Fibroblast of skin of scalp (primary cell): Measurements from ENCODE around the gene STAM2. TPM values are rescaled to one million over a fixed set of nuclear protein-coding genes. Genes with fewer than 3 reads are reported as not detected.
"Not testable (repeated sequence)": the region's sequence is repeated elsewhere in the genome, so short reads cannot be mapped to it uniquely, and the experiment has no call there.

Experiments used
- DNase-seq: peaks from one replicate; pipeline ENCODE4 v3.0.0-alpha.2; 2013
- polyA plus RNA-seq, 2 experiments: library from polyadenylated mRNA; unstranded; fragments of 120-200 nt; gene quantifications; one replicate each; pipeline ENCODE4 v1.2.1, GENCODE V29; 2013; ENCODE audit not compliant: insufficient read length in 2 of 2

STAM2 gene
- 27.4 TPM for polyA plus RNA-seq (2013, experiment 1 of 2; ENCODE audit: insufficient read length)
- polyA plus RNA-seq (2013, experiment 2 of 2; ENCODE audit: insufficient read length), result 30.7 TPM

DNA sequence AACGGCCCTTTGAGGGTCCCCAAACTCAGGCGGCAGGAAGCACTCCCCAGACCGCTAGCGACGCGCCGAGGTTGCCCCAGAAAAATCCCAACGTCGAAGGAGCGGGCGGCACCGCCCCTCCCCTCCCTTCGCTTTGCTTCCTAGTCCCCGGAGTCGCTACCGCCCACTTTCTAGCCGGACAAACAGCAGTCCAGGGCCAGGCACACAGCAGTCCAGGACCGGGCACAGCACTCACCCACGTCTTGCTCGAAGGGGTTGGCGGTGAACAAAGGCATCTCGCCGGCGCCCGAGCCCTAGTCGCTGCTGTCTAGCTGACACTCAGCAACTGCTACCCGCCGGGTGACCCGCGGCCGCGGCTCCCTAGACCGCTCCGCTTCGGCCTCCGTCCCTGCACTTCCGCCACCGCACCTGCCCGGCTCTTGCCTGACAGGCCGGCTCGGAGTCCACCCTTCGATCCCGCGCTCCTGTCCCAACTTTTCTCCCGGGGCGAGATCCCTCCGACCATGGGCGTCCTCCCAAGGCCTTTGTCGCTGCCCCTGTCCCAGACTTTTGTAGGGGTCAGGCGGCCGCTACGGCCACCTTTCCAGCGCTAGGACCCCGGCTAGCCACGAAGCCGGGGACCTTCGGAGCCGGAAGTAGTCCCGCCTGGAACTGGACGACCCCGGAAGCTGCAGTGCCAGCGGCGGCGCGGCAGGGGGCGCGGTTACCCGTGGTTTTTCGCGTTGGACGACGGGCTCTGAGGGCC lies at the start of gene STAM2:
Gene STAM2, minus strand, starts transcription at position 396 of the 745 bp plus-strand sequence. Its CDS starts 121 bp downstream, at position 275.
- DNase-seq, result peak; percentile 93

DNA sequence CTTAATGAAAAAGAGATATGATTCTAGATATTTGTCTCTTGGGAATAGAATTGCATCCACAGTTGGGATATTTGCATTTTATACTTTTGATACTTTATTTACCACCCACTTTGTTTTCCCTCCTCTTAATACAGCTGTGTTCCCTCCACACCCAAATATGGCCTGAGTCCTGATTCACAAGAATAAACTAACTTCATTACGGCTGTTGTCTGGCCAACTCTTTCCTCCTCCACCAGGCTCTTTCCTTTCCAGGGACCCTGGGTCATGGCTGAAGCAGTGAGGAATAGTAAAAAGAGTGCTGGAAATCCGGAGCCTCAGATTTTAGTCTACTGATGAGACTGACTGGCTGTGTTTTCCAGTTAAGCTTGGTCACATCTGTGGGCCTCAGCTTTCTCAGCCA lies 48.4 kb upstream of the STAM2 start:
- no peak for DNase-seq

DNA sequence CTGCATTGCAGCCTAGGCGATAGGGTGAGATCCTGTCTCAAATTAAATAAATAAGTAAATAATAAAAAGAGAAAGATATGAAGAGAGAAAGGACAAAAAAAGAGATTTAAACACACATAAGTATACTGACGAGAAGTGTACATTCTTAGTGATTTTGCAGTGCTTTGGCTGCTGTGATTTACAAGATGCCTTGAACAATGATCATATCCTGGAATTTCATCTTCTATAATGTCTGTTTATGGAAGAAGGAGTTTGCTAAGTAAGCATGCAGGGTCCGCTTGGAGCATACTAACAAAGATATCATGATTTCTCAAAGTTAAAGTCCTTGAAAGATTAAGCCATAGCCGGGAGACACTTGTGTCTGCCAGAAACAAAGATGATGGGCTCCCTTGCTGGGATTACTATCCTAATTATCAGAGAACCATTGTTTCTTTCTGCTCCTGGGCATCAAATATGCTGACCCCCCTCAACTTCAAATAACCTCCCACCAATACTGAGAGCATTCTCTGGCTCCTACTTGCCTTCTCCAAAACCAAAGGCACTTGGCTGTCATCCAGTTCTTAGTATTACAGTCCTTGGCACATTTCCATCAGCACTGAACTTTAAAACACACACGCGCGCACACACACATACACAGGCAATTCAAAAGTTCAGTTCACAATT lies 47.5 kb upstream of the STAM2 start:
- DNase-seq, result peak; percentile 90

DNA sequence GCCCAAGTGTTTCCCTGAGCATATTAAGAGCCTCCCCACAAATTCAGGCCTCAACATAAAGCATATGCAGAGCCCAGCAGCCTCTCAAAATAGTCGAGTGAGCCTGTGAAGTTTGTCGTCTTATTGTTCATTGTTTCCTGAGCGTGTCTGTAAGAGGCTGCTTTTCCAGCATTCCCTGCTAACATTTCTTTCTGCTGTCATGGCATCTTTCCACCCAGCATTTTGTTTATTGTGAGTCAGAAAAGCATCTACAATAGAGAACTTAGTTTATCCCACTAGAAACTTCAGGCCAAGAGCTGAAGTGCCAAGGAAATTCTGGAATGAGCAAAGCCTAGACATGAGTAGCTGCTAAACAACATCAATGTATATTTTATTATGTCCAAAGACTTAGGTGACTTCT lies 46.3 kb upstream of the STAM2 start:
- peak; percentile 10 for DNase-seq

DNA sequence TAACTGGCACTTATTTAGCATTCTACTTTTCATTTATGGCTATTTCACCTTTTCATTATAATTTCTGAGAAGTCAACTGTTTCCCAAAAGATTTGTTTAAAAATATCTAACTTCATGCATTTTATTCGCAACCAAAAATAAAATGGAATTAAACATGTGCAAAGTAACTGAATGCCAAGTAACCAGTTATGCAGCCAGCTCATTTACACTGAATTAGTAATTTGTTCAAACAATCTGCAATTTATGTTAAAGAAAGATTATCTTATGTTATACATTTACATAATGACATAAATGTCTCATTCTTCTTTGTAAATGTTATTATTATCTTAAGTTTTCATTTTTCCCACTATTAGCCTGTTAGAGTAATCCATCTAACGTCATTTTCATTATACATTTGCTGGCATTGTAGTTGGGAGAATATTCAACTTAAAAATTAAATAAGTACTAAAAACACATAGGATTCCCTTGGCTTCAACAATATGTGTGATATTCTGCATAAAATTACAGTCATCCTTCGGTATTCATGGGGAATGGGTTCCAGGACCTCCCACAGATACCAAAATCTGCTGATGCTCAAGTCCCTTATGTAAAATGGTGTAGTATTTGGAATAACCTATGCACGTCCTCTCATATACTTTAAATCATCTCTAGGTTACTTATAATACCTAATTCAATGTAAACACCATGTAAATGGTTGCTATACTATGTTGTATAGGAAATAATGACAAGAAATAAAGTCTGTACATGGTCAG lies 43.7 kb upstream of the STAM2 start:
- DNase-seq, result no peak

DNA sequence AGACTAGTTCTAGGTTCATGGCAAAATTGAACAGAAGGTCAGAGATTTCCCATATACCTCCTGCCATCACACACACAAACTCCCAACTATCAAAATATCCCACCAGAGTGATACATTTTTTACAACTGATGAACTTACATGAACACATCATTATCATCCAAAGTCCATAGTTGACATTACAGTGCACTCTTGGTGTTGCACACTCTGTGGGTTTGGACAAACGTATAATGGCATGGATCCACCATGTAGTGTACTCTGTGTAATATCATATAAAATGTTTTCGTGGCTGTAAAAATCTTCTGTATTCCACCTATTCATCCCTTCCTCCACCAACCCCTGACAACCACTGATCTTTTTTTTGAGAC lies 25.9 kb upstream of the STAM2 start:
- DNase-seq, result no peak

DNA sequence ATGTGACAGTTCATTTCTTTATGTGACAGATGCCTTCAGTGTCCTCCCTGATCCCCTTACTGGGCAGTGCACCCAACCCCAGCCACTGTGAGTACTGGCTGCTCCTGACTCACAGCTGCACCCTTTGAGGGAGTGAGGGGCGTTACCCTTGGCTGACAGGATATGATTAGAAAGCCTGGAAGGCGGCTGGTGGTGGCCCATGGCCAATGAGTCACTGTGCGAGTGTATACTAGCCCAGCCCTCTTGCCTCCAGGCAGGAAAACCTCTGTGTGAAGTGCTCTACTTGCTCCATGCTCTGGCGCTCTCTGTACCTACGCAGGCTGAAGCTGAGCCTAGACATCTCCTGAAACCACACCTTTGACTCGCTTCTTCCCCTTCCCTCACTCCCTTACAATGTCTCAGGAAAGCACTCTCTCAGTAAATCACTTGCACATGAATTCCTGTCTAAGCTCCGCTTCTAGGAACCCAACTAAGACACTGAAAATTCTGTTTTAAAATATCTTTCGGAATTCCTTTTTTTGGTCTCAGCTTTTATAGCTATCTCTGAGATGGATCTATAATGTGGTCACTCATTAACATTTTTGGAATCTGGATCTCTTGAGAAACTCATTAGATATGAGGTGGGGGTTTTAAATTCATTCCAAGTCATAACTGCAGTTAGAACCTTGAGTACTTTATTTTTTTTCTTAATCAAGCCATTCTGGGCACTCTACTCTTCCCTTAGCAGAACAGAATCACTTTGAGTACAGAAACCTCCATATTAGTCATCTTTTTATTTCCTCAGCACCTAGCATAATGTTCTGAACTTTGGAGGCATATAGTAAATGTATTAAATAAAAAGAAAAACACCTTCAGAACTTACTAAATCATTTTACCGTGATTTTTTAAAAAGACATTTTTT lies 25.3 kb upstream of the STAM2 start:
- DNase-seq, result peak; percentile 95

DNA sequence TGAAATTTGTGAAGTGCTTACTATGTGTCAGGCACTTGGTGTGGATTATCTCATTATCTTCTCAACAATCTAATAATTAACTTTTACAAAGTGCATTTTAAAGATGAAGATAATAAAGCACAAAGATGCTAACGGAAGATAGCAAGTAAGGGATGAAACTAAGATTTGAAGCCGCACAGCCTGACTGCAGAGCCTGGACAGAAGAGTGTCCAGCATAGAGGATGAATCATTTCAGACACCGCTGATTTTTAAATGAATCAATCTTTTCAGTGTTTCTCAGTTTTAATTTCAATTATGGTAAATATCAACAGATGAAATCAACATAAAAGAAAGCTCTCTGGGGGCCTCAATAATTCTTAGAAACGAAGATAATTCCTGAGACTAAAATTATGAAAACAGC lies 24.5 kb upstream of the STAM2 start:
- no peak for DNase-seq

DNA sequence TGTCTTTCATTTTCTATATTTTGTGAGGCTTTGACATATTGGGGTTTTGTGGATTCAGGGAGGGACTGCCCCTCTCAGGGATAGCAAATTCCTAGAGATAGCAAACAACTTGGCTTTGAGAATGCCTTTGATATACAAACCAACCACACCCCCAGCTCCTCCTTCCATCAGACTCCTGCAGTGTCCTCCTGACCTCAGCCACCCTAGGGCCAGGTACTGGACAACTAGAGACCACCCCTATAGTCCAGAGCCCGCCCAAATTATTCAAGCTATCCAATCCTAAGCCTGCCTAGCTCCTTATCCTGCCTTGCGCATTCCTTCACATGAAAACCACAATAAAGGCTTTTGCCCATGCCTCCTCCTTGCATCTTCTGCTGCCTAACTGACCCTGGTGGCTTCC lies 22.9 kb upstream of the STAM2 start:
- DNase-seq, result no peak

DNA sequence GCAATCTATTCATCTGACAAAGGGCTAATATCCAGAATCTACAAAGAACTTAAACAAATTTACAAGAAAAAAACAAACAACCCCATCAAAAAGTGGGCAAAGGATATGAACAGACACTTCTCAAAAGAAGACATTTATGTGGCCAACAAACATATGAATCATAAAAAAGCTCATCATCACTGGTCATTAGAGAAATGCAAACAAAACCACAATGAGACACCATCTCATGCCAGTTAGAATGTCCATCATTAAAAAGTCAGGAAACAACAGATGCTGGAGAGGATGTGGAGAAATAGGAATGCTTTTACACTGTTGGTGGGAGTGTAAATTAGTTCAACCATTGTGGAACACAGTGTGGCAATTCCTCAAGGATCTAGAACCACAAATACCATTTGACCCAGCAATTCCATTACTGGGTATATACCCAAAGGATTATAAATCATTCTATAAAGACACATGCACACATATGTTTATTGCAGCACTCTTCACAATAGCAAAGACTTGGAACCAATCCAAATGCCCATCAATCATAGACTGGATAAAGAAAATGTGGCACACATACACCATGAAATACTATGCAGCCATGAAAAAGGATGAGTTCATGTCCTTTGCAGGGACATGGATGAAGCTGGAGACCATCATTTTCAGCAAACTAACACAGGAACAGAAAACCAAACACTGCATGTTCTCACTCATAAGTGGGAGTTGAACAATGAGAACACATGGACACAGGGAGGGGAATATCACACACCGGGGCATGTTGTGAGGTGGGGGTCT lies 22.1 kb upstream of the STAM2 start:
- DNase-seq, result not testable (repeated sequence)

DNA sequence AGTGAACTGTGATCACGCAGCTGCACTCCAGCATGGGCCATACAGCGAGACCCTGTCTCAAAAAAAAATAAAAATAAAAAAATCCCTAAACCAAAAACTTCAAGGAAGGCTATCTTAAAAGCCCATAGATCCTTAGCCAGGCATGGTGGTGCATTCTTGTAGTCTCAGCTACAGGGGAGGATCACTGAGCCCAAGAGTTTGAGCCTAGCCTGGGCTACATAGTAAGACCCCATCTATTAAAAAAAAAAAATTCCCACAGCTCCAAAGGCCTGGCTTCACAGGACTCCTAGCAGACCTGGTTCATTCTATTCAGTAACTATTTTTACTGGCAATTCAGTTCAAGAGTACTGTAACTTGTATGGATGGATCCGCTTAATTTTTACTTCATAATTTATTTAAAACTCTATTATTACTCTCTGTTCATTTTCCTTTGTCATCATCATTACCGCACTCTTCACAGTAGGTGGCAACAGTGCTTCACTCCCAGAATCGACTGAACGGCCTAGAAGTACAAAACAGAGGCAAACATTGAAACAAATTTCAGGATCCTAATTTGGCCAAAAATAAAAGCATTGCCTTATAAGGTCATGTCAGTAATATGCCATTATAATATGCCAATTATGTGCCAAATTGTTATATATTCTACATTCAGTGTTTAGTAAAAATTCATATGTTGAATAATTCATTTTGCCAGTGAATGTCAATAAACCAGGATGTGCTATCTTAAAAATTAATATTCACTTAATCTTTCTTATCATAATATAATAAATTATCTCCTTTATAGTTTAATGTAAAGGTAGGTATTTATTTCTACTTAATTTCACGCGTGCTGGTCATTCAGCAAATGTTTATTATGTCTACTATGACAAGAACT lies 14.3 kb upstream of the STAM2 start:
- DNase-seq, result peak; percentile 81

DNA sequence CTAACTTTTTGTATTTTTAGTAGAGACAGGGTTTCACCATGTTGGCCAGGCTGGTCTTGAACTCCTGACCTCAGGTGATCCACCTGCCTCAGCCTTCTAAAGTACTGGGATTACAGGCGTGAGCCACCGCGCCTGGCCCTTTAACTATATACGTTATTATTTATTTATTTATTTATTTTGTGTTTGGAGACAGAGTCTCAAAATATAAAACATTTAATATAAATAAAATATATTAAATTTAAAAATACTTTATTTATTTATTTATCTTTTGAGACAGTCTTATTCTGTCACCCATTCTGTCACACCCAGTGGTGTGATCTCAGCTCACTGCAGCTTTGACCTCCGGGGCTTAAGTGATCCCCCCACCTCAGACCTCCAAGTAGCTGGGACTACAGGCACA lies 11.2 kb upstream of the STAM2 start:
- DNase-seq, result not testable (repeated sequence)

DNA sequence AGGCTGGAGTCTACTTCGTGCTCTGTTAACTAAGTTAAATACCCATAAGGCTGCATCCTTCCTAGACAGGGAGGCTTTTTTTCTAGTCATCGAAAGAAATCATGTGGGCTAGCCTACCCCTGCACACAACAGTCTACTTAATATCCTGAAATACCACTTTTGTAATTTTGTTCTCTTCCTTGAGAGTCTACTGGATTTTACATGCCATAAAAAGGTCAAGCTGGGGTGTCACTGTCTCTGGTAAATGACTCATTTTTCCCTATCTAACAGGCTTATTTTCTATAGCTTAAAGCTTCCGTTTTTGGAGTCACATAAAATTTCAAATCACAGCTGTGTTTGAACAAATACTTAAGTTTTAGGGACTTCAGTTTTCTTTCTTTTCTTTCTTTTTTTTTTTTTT lies 10.7 kb upstream of the STAM2 start:
- no peak for DNase-seq

DNA sequence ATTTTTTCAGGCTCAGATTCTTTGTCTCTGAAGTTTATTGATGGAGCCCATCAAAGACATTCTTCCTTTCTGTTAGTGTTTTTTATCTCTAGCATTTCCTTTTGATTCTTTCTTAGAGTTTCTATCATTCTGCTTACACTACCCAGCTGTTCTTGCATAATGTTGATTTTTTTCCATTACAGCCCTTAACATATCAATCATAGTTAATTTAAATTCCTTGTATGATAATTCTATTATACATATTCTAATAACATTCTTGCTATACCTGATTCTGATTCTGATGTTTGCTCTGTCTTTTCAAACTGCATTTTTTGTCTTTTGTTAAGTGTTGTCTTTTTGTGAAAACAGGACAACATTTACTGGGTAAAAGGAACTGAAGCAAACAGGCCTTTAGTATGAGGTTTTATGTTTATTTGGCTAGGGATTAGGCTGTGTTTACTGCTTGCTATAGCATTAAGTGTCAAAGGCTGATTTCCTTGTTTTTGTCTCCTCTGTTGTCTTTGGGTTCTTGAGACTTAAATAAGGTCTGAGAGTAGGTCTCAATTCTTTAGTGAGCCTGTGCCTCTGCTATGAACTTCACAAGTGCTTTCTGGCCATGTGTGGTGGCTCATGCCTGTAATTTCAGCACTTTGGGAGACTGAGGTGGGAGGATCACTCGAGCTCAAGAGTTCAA lies 8.0 kb upstream of the STAM2 start:
- DNase-seq, result no peak

DNA sequence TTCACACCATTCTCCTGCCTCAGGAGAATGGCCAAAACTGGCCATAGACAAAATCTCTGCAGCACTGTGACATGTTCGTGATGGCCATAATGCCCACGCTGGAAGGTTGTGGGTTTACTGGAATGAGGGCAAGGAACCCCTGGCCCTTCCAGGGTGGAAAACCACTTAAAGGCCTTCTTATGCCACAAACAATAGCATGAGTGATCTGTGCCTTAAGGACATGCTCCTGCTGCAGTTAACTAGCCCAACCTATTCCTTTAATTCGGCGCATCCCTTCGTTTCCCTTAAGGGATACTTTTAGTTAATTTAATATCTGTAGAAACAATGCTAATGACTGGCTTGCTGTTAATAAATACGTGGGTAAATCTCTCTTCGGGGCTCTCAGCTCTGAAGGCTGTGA lies 2.1 kb upstream of the STAM2 start:
- DNase-seq, result not testable (repeated sequence)

DNA sequence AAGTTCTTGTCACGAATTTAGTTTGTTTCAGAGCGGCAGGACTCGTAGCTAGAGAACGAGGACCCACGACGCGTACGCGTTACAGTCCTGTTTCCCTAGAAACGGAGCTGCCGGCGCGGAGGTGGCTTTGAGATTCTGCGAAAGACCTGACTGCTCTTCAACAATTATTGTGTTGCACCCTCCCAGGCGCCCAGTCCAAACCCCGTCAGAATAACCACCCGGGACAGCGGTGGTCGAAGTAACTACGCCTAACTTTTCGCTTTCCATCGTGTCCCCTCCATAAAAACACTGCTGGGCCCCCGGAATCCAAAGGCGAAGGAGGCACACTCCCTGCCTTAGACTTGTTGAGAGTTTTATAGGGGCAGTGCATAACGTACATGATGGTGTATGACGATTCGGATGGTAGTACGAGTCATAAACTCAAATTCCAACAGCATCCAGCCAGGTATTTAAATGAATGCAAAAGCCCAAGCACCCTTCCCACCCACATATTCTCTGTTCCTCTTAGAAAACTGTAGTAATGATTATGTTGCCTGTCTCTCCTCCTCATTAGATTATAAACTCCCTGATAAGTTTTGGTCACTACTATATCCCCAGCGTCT lies 651 bp upstream of the STAM2 start:
- no peak for DNase-seq

DNA sequence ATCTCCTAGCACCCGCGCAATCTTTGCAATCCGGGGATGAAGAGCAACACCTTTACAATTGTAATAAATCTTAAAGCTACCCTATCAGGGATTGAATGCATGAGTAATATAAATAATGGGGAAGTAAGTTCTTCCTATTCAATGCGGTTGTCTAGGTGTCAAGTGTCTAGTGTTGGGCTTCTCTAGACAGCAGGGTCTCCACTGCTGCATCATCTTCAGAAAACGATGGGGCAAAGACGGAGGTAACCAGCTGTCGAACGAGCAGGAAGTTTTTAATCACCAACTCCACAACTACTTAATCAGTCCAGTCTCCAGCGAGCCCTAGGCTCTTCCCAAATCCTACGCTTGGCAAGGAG lies 573 bp downstream of the STAM2 start:
- no peak for DNase-seq

DNA sequence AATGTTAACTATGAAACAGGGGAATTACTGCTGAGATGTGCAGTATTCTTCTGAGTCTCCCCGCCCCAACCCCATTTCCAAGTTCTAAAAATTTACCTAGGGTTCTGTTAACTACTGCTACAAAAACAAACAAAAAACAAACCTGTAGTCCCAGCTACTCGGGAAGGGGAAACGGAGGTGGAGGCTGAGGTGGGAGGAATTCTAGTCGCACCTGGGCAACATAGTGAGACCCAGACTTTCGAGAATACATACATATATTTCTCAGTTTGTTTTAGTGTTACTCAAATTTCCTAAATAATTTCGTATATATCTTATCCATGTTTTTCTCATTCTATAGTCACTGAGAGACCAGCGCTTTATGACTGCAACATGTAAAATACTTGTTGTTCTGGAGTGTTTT lies 989 bp downstream of the STAM2 start:
- DNase-seq, result no peak

DNA sequence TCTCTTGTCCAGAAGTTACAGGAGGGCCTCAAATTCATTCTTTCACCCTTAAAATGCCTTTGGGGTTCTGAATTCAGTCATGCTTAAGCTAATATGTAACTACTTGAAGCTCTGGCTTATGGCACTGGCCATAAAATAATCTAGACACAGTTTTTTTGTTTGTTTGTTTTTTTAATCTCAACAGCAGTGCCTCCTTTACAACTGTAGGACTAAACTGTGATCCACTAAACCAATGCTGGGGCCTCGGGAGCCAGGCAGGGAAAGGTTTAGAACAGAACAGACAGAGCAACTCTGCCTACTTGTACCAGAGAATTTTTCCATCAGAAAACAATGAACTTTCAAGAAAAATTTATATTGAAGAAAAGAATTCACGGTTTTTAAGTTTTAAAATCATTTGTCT lies 1.7 kb downstream of the STAM2 start:
- DNase-seq, result no peak
